Measurements from ENCODE around the gene SERPINB6. TPM values are rescaled to one million over a fixed set of nuclear protein-coding genes. Genes with fewer than 3 reads are reported as not detected.
"Not testable (repeated sequence)": the region's sequence is repeated elsewhere in the genome, so short reads cannot be mapped to it uniquely, and the experiment has no call there.

Gene SERPINB6
- total RNA-seq, 1 experiment from 2014 or later = 131 TPM

- POLR2A ChIA-PET; in situ Hi-C loops (cut with HindIII; ENCODE audit: low pct_unique_long_range_greater_than_20kb, low sequenced_read_pairs); DNase-seq (ENCODE audit: low read depth, low spot score): not testable (repeated sequence)
Measured at GRCh38 chr6:2925842-2926747, 45.3 kb downstream of the SERPINB6 start.

GRCh38 chr6:2921520-2922115 is 49.7 kb downstream of the SERPINB6 start:
- Histone ChIP-seq H3K27ac (ENCODE audit: low read length) (no peak overlapping the region), H3K4me3 (ENCODE audit: low read depth in 2 of 2, low read length in 2 of 2) (no peak overlapping the region), H3K27me3 (ENCODE audit: control insufficient read depth, insufficient read depth, low read length) (no peaks in the 10 kb centered on the region), H3K9me3 (ENCODE audit: control insufficient read depth, insufficient read depth, low read depth, low read length) (no peaks in the 10 kb centered on the region), H3K4me1 (ENCODE audit: control insufficient read depth, insufficient read depth, low read length) (no peaks in the 10 kb centered on the region; the same call in 1 of the 2 replicates), H3K36me3 (ENCODE audit: control insufficient read depth, insufficient read depth, low read length) (no peaks in the 10 kb centered on the region)
- in situ Hi-C loops (cut with HindIII; ENCODE audit: low pct_unique_long_range_greater_than_20kb, low sequenced_read_pairs) (no loop called here), intact Hi-C loops (cut with micrococcal nuclease; ENCODE audit: unreplicated experiment) (no loop called here)
- ATAC-seq (no peak), DNase-seq (ENCODE audit: low read depth, low spot score) (no peak)
- POLR2A ChIA-PET = no interaction called here
- no peak for TF ChIP-seq POLR2AphosphoS5 (IDR thresholded peaks at IDR 0.05; ENCODE audit: low read depth, low read length)
- TF ChIP-seq REST (IDR thresholded peaks at IDR 0.05; ENCODE audit: insufficient read depth in 1 of 2, low read depth in 2 of 2, low read length in 1 of 2) = no peak
- TF ChIP-seq CTCF (IDR thresholded peaks at IDR 0.05) = no peak
- no peak for TF ChIP-seq SIN3A (IDR thresholded peaks at IDR 0.05; ENCODE audit: borderline replicate concordance, insufficient read depth, low read depth, low read length)
- no peak for TF ChIP-seq TCF7L2 (IDR thresholded peaks at IDR 0.05; ENCODE audit: low read depth, low read length)
- CTCF ChIA-PET = interaction anchor here (0.8 kb wide), 1 partner anchor 17 kb away, joined by 3 read pairs; no protein-coding TSS in a partner anchor
- no TSS peak for BruUV-seq (replicated peaks)

More at GRCh38 chr6:2925842-2926747, 45.3 kb downstream of the SERPINB6 start:
- H3K27me3 ChIP-seq (ENCODE audit: control insufficient read depth, insufficient read depth, low read length); BruUV-seq (replicated peaks); H3K4me3 ChIP-seq (ENCODE audit: low read depth in 2 of 2, low read length in 2 of 2); intact Hi-C loops (cut with micrococcal nuclease; ENCODE audit: unreplicated experiment); H3K36me3 ChIP-seq (ENCODE audit: control insufficient read depth, insufficient read depth, low read length); ATAC-seq; H3K9me3 ChIP-seq (ENCODE audit: control insufficient read depth, insufficient read depth, low read depth, low read length); H3K4me1 ChIP-seq (ENCODE audit: control insufficient read depth, insufficient read depth, low read length); H3K27ac ChIP-seq (ENCODE audit: low read length): not testable (repeated sequence)
- CTCF ChIA-PET = interaction anchor here (0.7 to 1.0 kb wide), 3 partner anchors 11 to 142 kb away, joined by 3 to 4 read pairs (median 3); no protein-coding TSS in a partner anchor
